ENCODE results near the gene SHISA5.
"Not testable (repeated sequence)": the region's sequence is repeated elsewhere in the genome, so short reads cannot be mapped to it uniquely, and the experiment has no call there.

SHISA5 gene

GRCh38 chr3:48519277-48519643 lies 15.3 kb upstream of the SHISA5 start:
- no peak for DNase-seq (ENCODE audit: low read depth, low spot score)

DNA sequence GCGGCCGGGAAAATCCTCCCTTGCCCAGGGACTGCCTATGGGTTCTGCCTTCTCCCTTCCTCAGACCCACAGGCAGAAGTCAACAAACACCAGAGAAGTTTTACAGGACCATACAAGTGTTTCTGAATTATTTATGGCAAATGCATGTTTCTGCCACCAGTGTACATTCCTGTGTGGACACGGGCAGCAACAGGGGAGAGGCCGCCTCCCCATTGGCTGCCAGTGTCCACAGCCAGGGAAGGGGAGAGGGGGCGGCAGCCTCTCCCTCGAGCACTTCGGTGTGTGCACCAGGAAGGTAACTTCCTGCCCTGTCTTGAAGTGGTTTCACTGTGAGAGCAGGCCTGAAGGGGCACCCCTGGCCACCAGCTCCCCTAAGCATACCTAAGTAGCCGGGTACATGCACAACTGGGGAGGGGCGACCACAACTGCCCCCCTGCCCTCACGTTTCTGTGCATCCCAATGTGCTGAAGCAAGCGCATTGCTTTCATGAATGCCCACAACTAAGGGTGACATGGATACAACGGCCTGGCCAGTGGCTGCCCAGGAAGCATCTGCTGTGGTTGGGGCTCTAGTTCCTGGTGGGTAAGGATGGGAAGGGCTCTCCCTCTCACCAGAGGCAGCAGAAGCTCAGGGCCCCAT lies 14.8 kb upstream of the SHISA5 start:
- no peak for DNase-seq (ENCODE audit: low read depth, low spot score)

DNA sequence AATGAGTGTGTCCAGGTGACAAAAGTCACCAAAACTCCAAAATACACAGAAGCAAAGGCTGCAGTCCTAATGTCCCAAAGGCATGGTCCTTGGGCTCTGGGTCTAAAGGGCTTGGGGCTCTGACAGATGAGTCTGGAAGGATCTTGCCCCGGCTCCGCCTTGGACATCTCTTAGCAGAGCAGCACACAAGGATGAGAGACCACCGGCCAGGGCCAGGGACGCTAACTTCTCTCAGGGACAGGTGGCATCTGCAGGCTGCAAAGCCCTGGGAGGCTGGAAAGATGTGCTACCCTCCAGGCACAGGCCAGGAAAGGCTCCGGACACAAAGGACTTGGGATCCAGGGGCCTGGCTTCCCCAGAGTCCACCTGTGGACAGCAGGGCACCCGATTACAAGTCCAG lies 14.1 kb upstream of the SHISA5 start:
- no peak for DNase-seq (ENCODE audit: low read depth, low spot score)

- DNase-seq (ENCODE audit: low read depth, low spot score): no peak
Measured at GRCh38 chr3:48516571-48516970, 12.6 kb upstream of the SHISA5 start.

DNA sequence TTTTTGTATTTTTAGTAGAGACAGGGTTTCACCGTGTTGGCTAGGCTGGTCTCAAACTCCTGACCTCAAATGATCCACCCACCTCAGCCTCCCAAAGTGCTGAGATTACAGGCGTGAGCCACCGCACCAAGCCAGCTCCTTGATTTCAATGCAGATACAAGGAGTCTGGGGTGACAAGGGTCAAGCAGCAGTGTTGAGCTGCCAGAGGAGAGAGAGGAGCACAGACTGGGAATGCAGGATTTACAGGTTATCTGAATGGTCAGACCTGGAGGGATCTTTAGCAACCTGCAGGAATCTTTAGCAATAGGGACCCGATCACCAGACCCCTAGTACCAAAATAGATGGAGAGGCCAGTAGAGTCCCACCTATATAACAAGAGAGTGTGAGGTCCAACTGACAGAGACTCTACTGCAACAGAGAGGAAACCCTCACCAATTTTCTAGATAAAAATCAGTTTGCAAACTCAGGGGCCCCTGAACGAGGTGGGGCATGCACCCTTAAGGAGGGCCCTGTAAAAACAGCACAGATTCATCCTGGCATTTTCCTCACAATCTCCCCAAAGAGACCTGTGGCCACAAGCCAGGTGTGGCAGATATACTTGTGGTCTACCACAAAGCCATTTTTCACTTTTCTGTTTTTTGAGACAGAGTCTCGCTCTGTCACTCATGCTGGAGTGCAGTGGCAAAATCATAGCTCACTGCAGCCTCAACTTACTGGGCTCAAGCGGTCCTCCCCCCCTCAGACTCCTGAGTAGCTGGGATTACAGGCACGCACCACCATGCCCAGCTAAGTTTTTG lies 10.7 kb upstream of the SHISA5 start:
- no peak for DNase-seq (ENCODE audit: low read depth, low spot score)

- no peak for DNase-seq (ENCODE audit: low read depth, low spot score)
Measured at GRCh38 chr3:48511551-48511950, 7.6 kb upstream of the SHISA5 start.

- DNase-seq (ENCODE audit: low read depth, low spot score): no peak
Measured at GRCh38 chr3:48507256-48508061, 3.5 kb upstream of the SHISA5 start.

- DNase-seq (ENCODE audit: low read depth, low spot score): no peak
Measured at GRCh38 chr3:48505968-48506504, 2.1 kb upstream of the SHISA5 start.

GRCh38 chr3:48505146-48505545 lies 1.2 kb upstream of the SHISA5 start:
- DNase-seq (ENCODE audit: low read depth, low spot score): no peak

DNA sequence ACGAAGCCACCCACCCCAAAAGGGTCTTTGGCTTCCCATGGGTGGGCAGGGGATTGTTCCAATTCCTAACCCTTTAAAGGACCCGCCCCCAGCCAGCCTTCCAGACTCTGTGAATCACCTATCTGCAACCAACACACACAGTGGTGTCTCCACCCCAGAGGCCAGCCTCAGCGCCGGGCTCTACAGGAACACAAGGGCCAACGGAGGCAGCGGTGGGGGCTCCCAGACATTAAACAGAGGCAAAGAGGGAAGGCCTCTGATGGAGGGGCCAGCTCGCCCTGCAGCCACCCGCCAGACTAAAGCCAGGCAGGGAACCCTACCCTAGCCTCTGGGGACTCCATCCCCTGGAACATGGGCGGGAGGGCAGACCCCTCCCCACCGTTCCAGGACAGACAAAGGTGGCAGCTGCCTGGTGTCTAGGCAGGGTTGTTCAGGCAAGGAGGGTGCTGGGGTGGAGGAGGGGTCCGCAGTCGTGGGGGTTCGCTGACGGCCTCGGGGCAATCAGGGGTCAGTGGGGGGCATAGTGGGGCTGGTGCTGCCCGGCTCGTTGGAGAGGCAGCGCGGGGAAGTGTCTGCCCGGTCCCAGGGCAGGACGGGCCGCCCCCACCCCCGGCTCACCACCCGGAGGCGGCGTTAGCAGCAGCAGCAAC lies 448 bp downstream of the SHISA5 start:
- no peak for DNase-seq (ENCODE audit: low read depth, low spot score)

DNA sequence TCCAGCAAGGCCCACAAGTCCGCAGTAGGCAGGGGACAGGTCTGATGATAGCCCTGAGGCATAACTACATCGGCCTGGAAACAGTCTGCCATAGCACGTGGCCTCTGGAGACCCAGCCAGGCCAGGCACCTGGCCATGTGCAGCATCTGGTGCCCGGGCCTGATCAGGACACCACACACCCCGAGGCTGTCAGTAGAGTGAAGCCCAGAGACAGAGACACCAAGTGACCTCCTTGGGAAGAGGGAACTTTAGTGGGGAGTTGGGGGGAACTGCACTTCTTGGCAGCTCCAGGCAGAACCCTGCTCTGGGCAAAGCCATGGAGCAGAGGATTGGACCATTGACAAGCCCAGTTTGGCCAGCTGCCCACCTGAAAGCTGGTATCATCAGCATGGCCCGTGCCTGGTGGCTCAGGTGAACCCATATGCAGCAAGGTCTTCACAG lies 1.2 kb downstream of the SHISA5 start:
- DNase-seq (ENCODE audit: low read depth, low spot score): no peak

GRCh38 chr3:48502121-48502520 lies 1.9 kb downstream of the SHISA5 start:
- DNase-seq (ENCODE audit: low read depth, low spot score): no peak

- DNase-seq (ENCODE audit: low read depth, low spot score): no peak
Measured at GRCh38 chr3:48501196-48501595, 2.8 kb downstream of the SHISA5 start.

DNA sequence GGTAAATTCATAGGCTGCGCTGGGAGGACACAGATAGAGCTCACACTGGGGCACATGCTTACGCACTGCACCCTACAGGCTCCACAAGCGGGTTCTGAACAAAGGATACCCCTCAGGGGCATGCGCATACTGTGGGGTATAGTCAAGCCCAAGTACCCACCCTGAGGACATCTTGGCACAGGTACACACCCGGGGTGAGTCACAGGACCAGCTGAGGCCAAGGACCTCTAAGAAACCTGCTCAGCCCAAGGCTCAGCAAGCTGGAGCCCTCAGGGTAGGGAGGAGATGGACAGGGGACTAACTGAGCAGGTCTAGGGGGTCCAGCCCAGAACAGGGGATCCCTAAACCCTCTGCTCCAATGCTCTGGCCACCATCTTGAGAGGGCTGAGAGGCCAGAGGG lies 3.3 kb downstream of the SHISA5 start:
- DNase-seq (ENCODE audit: low read depth, low spot score): no peak

DNA sequence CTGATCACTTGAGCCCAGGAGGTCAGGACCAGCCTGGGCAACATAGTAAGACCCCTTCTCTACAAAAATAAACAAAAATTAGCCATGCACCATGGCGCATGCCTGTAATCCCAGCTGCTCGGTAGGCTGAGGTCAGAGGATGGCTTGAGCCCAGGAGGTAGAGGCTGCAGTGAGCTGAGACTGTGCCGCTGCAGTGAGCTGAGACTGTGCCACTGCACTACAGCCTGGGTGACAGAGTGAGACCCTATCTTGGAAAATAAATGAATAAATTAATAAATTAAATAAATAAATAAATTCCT lies 10.8 kb downstream of the SHISA5 start:
- DNase-seq (ENCODE audit: low read depth, low spot score): no peak

- no peak for DNase-seq (ENCODE audit: low read depth, low spot score)
Measured at GRCh38 chr3:48492461-48493202, 11.3 kb downstream of the SHISA5 start.

DNA sequence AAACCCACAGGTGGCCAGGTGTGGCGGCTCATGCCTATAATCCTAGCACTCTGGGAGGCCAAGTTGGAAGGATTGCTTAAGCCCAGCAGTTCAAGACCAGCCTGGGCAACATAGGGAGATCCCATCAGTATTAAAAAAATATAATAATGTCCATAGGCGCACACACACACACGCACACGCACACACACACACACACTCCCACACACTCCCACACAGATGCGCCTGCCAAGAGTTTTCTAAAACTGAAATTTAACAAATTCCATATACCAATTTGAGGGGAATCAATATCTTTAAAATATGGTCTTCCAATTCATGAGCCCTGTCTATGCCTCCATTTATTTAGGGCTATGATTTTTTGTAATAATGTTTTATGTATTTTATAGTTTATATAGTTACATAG lies 17.0 kb downstream of the SHISA5 start:
- DNase-seq (ENCODE audit: low read depth, low spot score): no peak

- not testable (repeated sequence) for DNase-seq (ENCODE audit: low read depth, low spot score)
Measured at GRCh38 chr3:48482822-48483221, 21.2 kb downstream of the SHISA5 start.

GRCh38 chr3:48480891-48481290 lies 23.1 kb downstream of the SHISA5 start:
- DNase-seq (ENCODE audit: low read depth, low spot score): not testable (repeated sequence)

DNA sequence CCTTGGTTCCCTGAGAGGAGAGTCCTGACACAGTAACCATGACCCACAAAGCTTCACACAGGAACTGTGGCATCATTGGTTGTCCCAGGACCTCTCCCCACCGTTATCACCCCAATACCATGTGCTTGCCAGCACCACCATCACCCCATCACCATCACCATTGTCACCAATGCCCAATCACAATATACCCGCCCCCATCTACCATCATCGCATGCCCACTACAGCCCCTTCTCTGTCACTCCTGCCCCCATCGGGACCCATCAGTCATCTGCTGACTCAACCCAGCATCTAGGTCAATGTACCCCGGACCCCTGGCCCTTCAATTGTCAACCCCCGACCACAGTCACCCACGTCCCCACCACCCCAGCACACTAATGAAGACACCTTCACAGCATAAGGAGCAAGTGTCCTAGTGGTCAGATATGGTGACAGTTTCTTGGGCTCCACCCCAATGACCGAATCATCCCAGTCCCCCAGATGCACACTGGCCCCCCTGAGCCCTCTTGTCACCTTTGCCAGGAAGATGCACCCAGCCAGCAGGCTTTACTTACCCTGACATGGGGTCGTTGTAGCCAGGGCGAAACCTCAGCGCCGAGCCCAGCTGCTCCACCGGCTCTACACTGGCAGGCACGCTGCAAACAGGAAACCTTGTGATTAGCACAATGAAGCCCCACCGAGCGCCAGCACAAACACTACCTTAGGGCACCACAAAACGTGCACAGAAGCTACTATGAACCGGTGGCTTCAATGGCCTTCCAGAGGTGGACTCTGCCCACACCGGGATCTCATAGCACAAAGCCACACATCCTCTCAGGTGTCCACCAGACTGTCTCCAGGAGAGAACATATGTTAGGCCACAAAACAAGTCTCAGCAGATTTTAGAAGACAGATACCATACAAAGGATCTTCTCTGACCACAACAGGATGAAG lies 25.1 kb downstream of the SHISA5 start:
- no peak for DNase-seq (ENCODE audit: low read depth, low spot score)
